H9 (cell line): ENCODE measurements around the gene MZB1. TPM values are rescaled to one million over a fixed set of nuclear protein-coding genes. Genes with fewer than 3 reads are reported as not detected.

Experiments used
- DNase-seq: peaks from one replicate; pipeline ENCODE4 v3.0.0-alpha.2; 2017
- H2AFZ ChIP-seq: one replicate; pipeline ENCODE4 v1.6.1; 2013; ENCODE audit warnings: mild to moderate bottlenecking, low read length, control low read depth, moderate library complexity
- H2AK5ac ChIP-seq: 2 replicates; pipeline ENCODE4 v1.6.1; 2013; ENCODE audit warnings: low read length, control low read depth, mixed read lengths; ENCODE audit not compliant: insufficient read length
- H2BK120ac ChIP-seq: one replicate; pipeline ENCODE4 v1.6.1; 2013; ENCODE audit warnings: low read depth, mild to moderate bottlenecking, low read length, control low read depth, inconsistent platforms; ENCODE audit not compliant: poor library complexity, severe bottlenecking
- H2BK12ac ChIP-seq: 2 replicates; pipeline ENCODE4 v1.6.1; 2013; ENCODE audit warnings: low read length, control low read depth, mixed read lengths, low read depth; ENCODE audit not compliant: insufficient read length
- H2BK15ac ChIP-seq: 2 replicates; pipeline ENCODE4 v1.6.1; 2013; ENCODE audit warnings: low read depth, low read length, control low read depth
- H2BK20ac ChIP-seq: one replicate; pipeline ENCODE4 v1.6.1; 2013; ENCODE audit warnings: low read depth, mild to moderate bottlenecking, low read length, control low read depth, inconsistent platforms; ENCODE audit not compliant: poor library complexity, severe bottlenecking
- H2BK5ac ChIP-seq: 2 replicates; pipeline ENCODE4 v1.6.1; 2013; ENCODE audit warnings: low read length, control low read depth, mixed read lengths; ENCODE audit not compliant: insufficient read length
- H3K14ac ChIP-seq: 2 replicates; pipeline ENCODE4 v1.6.1; 2013; ENCODE audit warnings: low read length, control low read depth; ENCODE audit not compliant: insufficient read depth
- H3K18ac ChIP-seq: 2 replicates; pipeline ENCODE4 v1.6.1; 2013; ENCODE audit warnings: low read depth, mild to moderate bottlenecking, mixed read lengths, low read length, control low read depth; ENCODE audit not compliant: insufficient read length
- H3K23ac ChIP-seq: 2 replicates; pipeline ENCODE4 v1.6.1; 2013; ENCODE audit warnings: low read length, control low read depth, mixed read lengths, low read depth; ENCODE audit not compliant: insufficient read length
- H3K23me2 ChIP-seq: 2 replicates; pipeline ENCODE4 v1.6.1; 2013; ENCODE audit warnings: low read depth, mild to moderate bottlenecking, mixed read lengths, low read length, control low read depth; ENCODE audit not compliant: insufficient read length, poor library complexity, severe bottlenecking
- H3K27ac ChIP-seq: 2 replicates; pipeline ENCODE4 v1.5.1; 2013; ENCODE audit warnings: low read length, control low read depth, mixed read lengths, low read depth; ENCODE audit not compliant: insufficient read length
- H3K27me3 ChIP-seq: 2 replicates; pipeline ENCODE4 v1.6.1; 2013; ENCODE audit warnings: low read length, control low read depth, inconsistent platforms; ENCODE audit not compliant: insufficient read depth
- H3K4ac ChIP-seq: 2 replicates; pipeline ENCODE4 v1.6.1; 2013; ENCODE audit warnings: low read depth, mild to moderate bottlenecking, control low read depth, inconsistent platforms, low read length, moderate library complexity
- H3K4me1 ChIP-seq: 2 replicates; pipeline ENCODE4 v1.6.1; 2013; ENCODE audit warnings: low read length, control low read depth, inconsistent platforms; ENCODE audit not compliant: insufficient read depth
- H3K4me2 ChIP-seq: 2 replicates; pipeline ENCODE4 v1.6.1; 2013; ENCODE audit warnings: low read length, control low read depth, mixed read lengths; ENCODE audit not compliant: insufficient read length, insufficient read depth
- H3K56ac ChIP-seq: 2 replicates; pipeline ENCODE4 v1.6.1; 2013; ENCODE audit warnings: low read depth, mild to moderate bottlenecking, mixed read lengths, low read length, control low read depth; ENCODE audit not compliant: insufficient read length
- H3K79me1 ChIP-seq: 2 replicates; pipeline ENCODE4 v1.6.1; 2013; ENCODE audit warnings: low read depth, mild to moderate bottlenecking, moderate library complexity, low read length, control low read depth, inconsistent platforms; ENCODE audit not compliant: insufficient read depth, poor library complexity, severe bottlenecking
- H3K79me2 ChIP-seq: 2 replicates; pipeline ENCODE4 v1.6.1; 2013; ENCODE audit warnings: low read length, control low read depth, inconsistent platforms; ENCODE audit not compliant: insufficient read depth
- H3K9ac ChIP-seq: 2 replicates; pipeline ENCODE4 v1.6.1; 2013; ENCODE audit warnings: low read length, control low read depth, mixed read lengths; ENCODE audit not compliant: insufficient read length; ENCODE audit errors: extremely low read depth
- H3K9me3 ChIP-seq: one replicate; pipeline ENCODE4 v1.6.1; 2013; ENCODE audit warnings: low read depth, low read length, inconsistent platforms; ENCODE audit not compliant: control insufficient read depth
- H3T11ph ChIP-seq: one replicate; pipeline ENCODE4 v1.6.1; 2013; ENCODE audit warnings: mild to moderate bottlenecking, low read length, control low read depth, inconsistent platforms
- H4K20me1 ChIP-seq: one replicate; pipeline ENCODE4 v1.6.1; 2013; ENCODE audit not compliant: control insufficient read depth, insufficient read length, insufficient read depth
- H4K5ac ChIP-seq: 2 replicates; pipeline ENCODE4 v1.6.1; 2013; ENCODE audit warnings: low read depth, mild to moderate bottlenecking, mixed read lengths, low read length, control low read depth; ENCODE audit not compliant: insufficient read length
- H4K8ac ChIP-seq: replicated peaks from 2 replicates; pipeline ENCODE4 v1.6.1; 2013; ENCODE audit warnings: low read length, control low read depth, mixed read lengths, low read depth; ENCODE audit not compliant: insufficient read length
- H4K91ac ChIP-seq: 2 replicates; pipeline ENCODE4 v1.6.1; 2013; ENCODE audit warnings: low read depth, mild to moderate bottlenecking, moderate library complexity, mixed read lengths, low read length, control low read depth; ENCODE audit not compliant: insufficient read length
- H3K27ac Mint-ChIP-seq, 3 experiments: 2 replicates in 2 of 3; 3 replicates in 1 of 3; pipeline ENCODE4 v1.8.0; 2020 to 2021; ENCODE audit warnings: mixed read lengths in 3 of 3, mild to moderate bottlenecking in 1 of 3, moderate library complexity in 1 of 3
- H3K27me3 Mint-ChIP-seq: 2 replicates; pipeline ENCODE4 v1.8.0; 2021; ENCODE audit warnings: low read depth, mild to moderate bottlenecking, moderate library complexity, mixed read lengths
- H3K36me3 Mint-ChIP-seq, 3 experiments: 2 replicates in 2 of 3; 3 replicates in 1 of 3; pipeline ENCODE4 v1.8.0; 2020 to 2021; ENCODE audit warnings: low read depth in 3 of 3, mixed read lengths in 3 of 3; ENCODE audit not compliant: insufficient read depth in 1 of 3
- H3K4me1 Mint-ChIP-seq, 2 experiments: 2 replicates each; pipeline ENCODE4 v1.8.0; 2020; ENCODE audit warnings: mixed read lengths in 2 of 2
- H3K4me3 Mint-ChIP-seq, 2 experiments: 2 replicates in 1 of 2; 3 replicates in 1 of 2; pipeline ENCODE4 v1.8.0; 2020 to 2021; ENCODE audit warnings: mild to moderate bottlenecking in 2 of 2, mixed read lengths in 2 of 2, moderate library complexity in 1 of 2
- H3K9me3 Mint-ChIP-seq, 2 experiments: 2 replicates in 1 of 2; 3 replicates in 1 of 2; pipeline ENCODE4 v1.8.0; 2020; ENCODE audit warnings: mild to moderate bottlenecking in 2 of 2, mixed read lengths in 2 of 2, moderate library complexity in 1 of 2
- WGBS: extraction: QIAGEN DNeasy Blood & Tissue Kit; methylation state at CpG from one replicate; pipeline ENCODE4 v1.1.7; 2013; ENCODE audit warnings: missing lambda C conversion rate, low lambda C conversion rate, mixed read lengths; ENCODE audit not compliant: insufficient read length; ENCODE audit errors: extremely low coverage; 5-methylcytosine and 5-hydroxymethylcytosine counted together
- total RNA-seq: library from RNA; stranded (reverse); gene quantifications from 2 replicates; pipeline ENCODE4 v1.2.1, GENCODE V29; 2021
- TF ChIP-seq, protein P1 (sequence below): fragments of 200-600 bp; sonication (generic); conservative IDR thresholded peaks from 3 replicates; pipeline ENCODE4 v1.8.0; 2021; ENCODE audit warnings: antibody characterized with exemption, mild to moderate bottlenecking

MZB1 gene
- total RNA-seq, 1 experiment from 2014 or later, result 0.31 TPM

- no peaks in the 10 kb centered on the region for H3K23me2 ChIP-seq
- no peak overlapping the region for H2AFZ ChIP-seq
- H2BK20ac ChIP-seq, result no peak overlapping the region
- H3K4me1 ChIP-seq, result no peaks in the 10 kb centered on the region
- no peak overlapping the region for H4K8ac ChIP-seq
- peak; percentile 39 for DNase-seq
- H3K36me3 Mint-ChIP-seq, result peaks cover 3 to 62% (median 46%) of the 10 kb centered on the region in 3 experiments
- H3K9me3 ChIP-seq, result no peaks in the 10 kb centered on the region
- no peak overlapping the region for H3K56ac ChIP-seq
- H4K20me1 ChIP-seq, result no peaks in the 10 kb centered on the region
- H3K27me3 ChIP-seq, result no peaks in the 10 kb centered on the region
- H3T11ph ChIP-seq, result no peak overlapping the region
- H3K23ac ChIP-seq, result no peak overlapping the region
- no peak overlapping the region for H3K4me3 Mint-ChIP-seq
- H2BK12ac ChIP-seq, result no peak overlapping the region
- H2BK5ac ChIP-seq, result no peak overlapping the region
- no peak overlapping the region for H2AK5ac ChIP-seq
- no peak overlapping the region for H3K9ac ChIP-seq
- H3K4me1 Mint-ChIP-seq, result peaks cover 15 to 25% of the 10 kb centered on the region in 2 experiments
- H3K79me1 ChIP-seq, result no peaks in the 10 kb centered on the region
- H3K27me3 Mint-ChIP-seq, result peaks cover 1% of the 10 kb centered on the region
- H3K4ac ChIP-seq, result no peak overlapping the region
- H3K27ac Mint-ChIP-seq, result no peak overlapping the region; a peak in 1 of 7 replicates
- H3K14ac ChIP-seq, result no peak overlapping the region
- no peak overlapping the region for H2BK15ac ChIP-seq
- no peaks in the 10 kb centered on the region for H3K9me3 Mint-ChIP-seq
- no peak overlapping the region for H4K5ac ChIP-seq
- H3K18ac ChIP-seq, result no peak overlapping the region
- no CpG with 5 or more reads among the region's 5 CpGs for WGBS
- no peak overlapping the region for H2BK120ac ChIP-seq
- H4K91ac ChIP-seq, result no peak overlapping the region
- no peak overlapping the region for H3K4me2 ChIP-seq
- H3K79me2 ChIP-seq, result no peaks in the 10 kb centered on the region
- no peak overlapping the region for H3K27ac ChIP-seq
- TF ChIP-seq, protein P1, sequence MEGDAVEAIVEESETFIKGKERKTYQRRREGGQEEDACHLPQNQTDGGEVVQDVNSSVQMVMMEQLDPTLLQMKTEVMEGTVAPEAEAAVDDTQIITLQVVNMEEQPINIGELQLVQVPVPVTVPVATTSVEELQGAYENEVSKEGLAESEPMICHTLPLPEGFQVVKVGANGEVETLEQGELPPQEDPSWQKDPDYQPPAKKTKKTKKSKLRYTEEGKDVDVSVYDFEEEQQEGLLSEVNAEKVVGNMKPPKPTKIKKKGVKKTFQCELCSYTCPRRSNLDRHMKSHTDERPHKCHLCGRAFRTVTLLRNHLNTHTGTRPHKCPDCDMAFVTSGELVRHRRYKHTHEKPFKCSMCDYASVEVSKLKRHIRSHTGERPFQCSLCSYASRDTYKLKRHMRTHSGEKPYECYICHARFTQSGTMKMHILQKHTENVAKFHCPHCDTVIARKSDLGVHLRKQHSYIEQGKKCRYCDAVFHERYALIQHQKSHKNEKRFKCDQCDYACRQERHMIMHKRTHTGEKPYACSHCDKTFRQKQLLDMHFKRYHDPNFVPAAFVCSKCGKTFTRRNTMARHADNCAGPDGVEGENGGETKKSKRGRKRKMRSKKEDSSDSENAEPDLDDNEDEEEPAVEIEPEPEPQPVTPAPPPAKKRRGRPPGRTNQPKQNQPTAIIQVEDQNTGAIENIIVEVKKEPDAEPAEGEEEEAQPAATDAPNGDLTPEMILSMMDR, result peak; percentile 94
Measured at GRCh38 chr5:139422307-139422893, 32.7 kb upstream of the MZB1 start.
